ENCODE data around the gene NRXN3.

DNA sequence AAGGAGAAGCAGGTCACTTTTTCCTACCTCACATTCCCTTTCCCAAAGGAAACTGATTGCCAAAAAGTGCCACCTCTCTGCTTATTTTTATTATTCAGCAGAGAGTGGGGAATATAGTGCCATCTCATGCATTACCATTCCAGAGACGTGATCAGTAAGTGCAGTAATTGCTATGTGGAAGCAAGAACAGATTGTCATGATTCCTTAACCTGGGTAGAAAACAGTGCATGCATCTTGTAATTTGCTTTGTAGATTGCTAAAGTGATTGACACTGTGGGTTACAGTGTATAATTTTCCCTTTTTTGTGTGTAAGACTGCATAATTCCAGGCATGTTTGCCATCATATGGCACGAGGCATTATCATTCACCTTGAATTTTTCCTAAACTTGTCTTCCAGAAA lies 1708.6 kb downstream of the NRXN3 start:
- TF ChIP-seq GATA2 (IDR thresholded peaks at IDR 0.05; ENCODE audit: low read depth, low read length) (no peak), GATA3 (IDR thresholded peaks at IDR 0.05; ENCODE audit: low read depth, low read length) (no peak)

All from SH-SY5Y (cell line).